IMR-90 (cell line): ENCODE results near the gene RBFOX1. TPM values are rescaled to one million over a fixed set of nuclear protein-coding genes. Genes with fewer than 3 reads are reported as not detected.

Experiments used
- ATAC-seq: fragments of 200-7000 bp; cut with Tn5 transposase; 2 replicates; pipeline ENCODE4 v1.9.1; 2020; ENCODE audit warnings: low read depth, mild to moderate bottlenecking, moderate library complexity
- BruUV-seq: library from RNA; stranded (reverse); fragments of 400-500 nt; replicated peaks from 2 replicates; lab custom pipeline; 2021; lab: Mats Ljungman, UMichigan
- CTCF ChIA-PET: fragments of 300-600 bp; formaldehyde crosslinking; extraction: SDS; loops from one replicate; lab custom pipeline; 2021; ENCODE audit warnings: antibody characterized with exemption; lab: Yijun Ruan, JAX
- POLR2A ChIA-PET: fragments of 300-600 bp; sonication (Branson Sonifier 250); formaldehyde crosslinking; loops from one replicate; lab custom pipeline; 2022; ENCODE audit warnings: antibody characterized with exemption; ENCODE audit not compliant: unreplicated experiment; lab: Charles Lee
- DNase-seq: peaks from one replicate; pipeline ENCODE4 v3.0.0; 2013
- H2AFZ ChIP-seq: replicated peaks from 2 replicates; pipeline ENCODE3; 2013; ENCODE audit warnings: low read length, mild to moderate bottlenecking; ENCODE audit not compliant: poor library complexity
- H2AK5ac ChIP-seq: 2 replicates; pipeline ENCODE4 v1.6.1; 2013; ENCODE audit warnings: low read depth, low read length, inconsistent platforms
- H2AK9ac ChIP-seq: replicated peaks from 2 replicates; pipeline ENCODE3; 2013; ENCODE audit warnings: mild to moderate bottlenecking, low read depth, low read length, moderate library complexity; ENCODE audit not compliant: poor library complexity
- H2BK120ac ChIP-seq: 2 replicates; pipeline ENCODE4 v1.6.1; 2013; ENCODE audit warnings: low read depth, low read length, inconsistent platforms
- H2BK15ac ChIP-seq: 3 replicates; pipeline ENCODE4 v1.6.1; 2013; ENCODE audit warnings: low read depth, low read length, inconsistent platforms
- H2BK20ac ChIP-seq: 2 replicates; pipeline ENCODE4 v1.6.1; 2013; ENCODE audit warnings: low read depth, mild to moderate bottlenecking, inconsistent platforms, low read length, moderate library complexity
- H2BK5ac ChIP-seq: 2 replicates; pipeline ENCODE4 v1.6.1; 2013; ENCODE audit warnings: mild to moderate bottlenecking, low read depth, low read length, inconsistent platforms; ENCODE audit not compliant: poor library complexity, severe bottlenecking
- H3K14ac ChIP-seq: replicated peaks from 2 replicates; pipeline ENCODE4 v1.6.1; 2013; ENCODE audit warnings: low read depth, low read length, inconsistent platforms
- H3K18ac ChIP-seq: 2 replicates; pipeline ENCODE4 v1.6.1; 2013; ENCODE audit warnings: low read depth, low read length, control low read depth
- H3K23ac ChIP-seq: 2 replicates; pipeline ENCODE4 v1.6.1; 2013; ENCODE audit warnings: low read depth, low read length, inconsistent platforms
- H3K27ac ChIP-seq: 2 replicates; pipeline ENCODE4 v1.5.1; 2013; ENCODE audit warnings: mild to moderate bottlenecking, control low read depth, low read length; ENCODE audit not compliant: insufficient read depth
- H3K27me3 ChIP-seq: 2 replicates; pipeline ENCODE4 v1.6.1; 2013; ENCODE audit warnings: low read length; ENCODE audit not compliant: control insufficient read depth, insufficient read depth
- H3K36me3 ChIP-seq: 2 replicates; pipeline ENCODE4 v1.6.1; 2013; ENCODE audit warnings: low read length, mixed read lengths; ENCODE audit not compliant: control insufficient read depth, insufficient read depth
- H3K4ac ChIP-seq: 2 replicates; pipeline ENCODE4 v1.6.1; 2013; ENCODE audit warnings: low read depth, low read length, inconsistent platforms
- H3K4me1 ChIP-seq: 2 replicates; pipeline ENCODE4 v1.6.1; 2013; ENCODE audit warnings: low read length, mixed read lengths; ENCODE audit not compliant: control insufficient read depth, insufficient read depth
- H3K4me2 ChIP-seq: 2 replicates; pipeline ENCODE4 v1.6.1; 2013; ENCODE audit warnings: low read depth, mild to moderate bottlenecking, control low read depth, low read length, moderate library complexity
- H3K4me3 ChIP-seq: 2 replicates; pipeline ENCODE4 v1.5.1; 2013; ENCODE audit warnings: low read depth, mild to moderate bottlenecking, control low read depth, low read length, moderate library complexity; ENCODE audit not compliant: insufficient read depth
- H3K56ac ChIP-seq: 2 replicates; pipeline ENCODE4 v1.6.1; 2013; ENCODE audit warnings: low read length, inconsistent platforms; ENCODE audit not compliant: insufficient read depth; ENCODE audit errors: extremely low read depth
- H3K79me1 ChIP-seq, 2 experiments: 2 replicates each; pipeline ENCODE4 v1.6.1; 2013; ENCODE audit warnings: low read length in 2 of 2, inconsistent platforms in 1 of 2, low read depth in 1 of 2
- H3K9ac ChIP-seq: 2 replicates; pipeline ENCODE4 v1.6.1; 2013; ENCODE audit warnings: low read depth, low read length, control low read depth
- H3K9me1 ChIP-seq: 2 replicates; pipeline ENCODE4 v1.6.1; 2013; ENCODE audit warnings: low read length, inconsistent platforms; ENCODE audit not compliant: insufficient read depth
- H3K9me3 ChIP-seq: 2 replicates; pipeline ENCODE4 v1.6.1; 2013; ENCODE audit warnings: low read length; ENCODE audit not compliant: control insufficient read depth, insufficient read depth
- H4K20me1 ChIP-seq: 2 replicates; pipeline ENCODE4 v1.6.1; 2013; ENCODE audit warnings: low read length, inconsistent platforms; ENCODE audit not compliant: insufficient read depth
- H4K5ac ChIP-seq: 2 replicates; pipeline ENCODE4 v1.6.1; 2013; ENCODE audit warnings: mild to moderate bottlenecking, low read depth, low read length, control low read depth
- H4K8ac ChIP-seq, 2 experiments: 2 replicates each; pipeline ENCODE4 v1.6.1; 2013; ENCODE audit warnings: low read depth in 2 of 2, low read length in 2 of 2, control low read depth in 1 of 2, inconsistent platforms in 1 of 2
- H4K91ac ChIP-seq: 2 replicates; pipeline ENCODE4 v1.6.1; 2013; ENCODE audit warnings: low read depth, low read length, inconsistent platforms; ENCODE audit not compliant: insufficient read depth
- CEBPB ChIP-seq: IDR thresholded peaks from 2 replicates; pipeline ENCODE4 v1.6.1; 2012; ENCODE audit warnings: low read depth, low read length, improper control_type of control experiment
- CHD1 ChIP-seq: IDR thresholded peaks from 2 replicates; pipeline ENCODE4 v1.6.1; 2012; ENCODE audit warnings: low read depth, low read length, improper control_type of control experiment
- POLR2A ChIP-seq: IDR thresholded peaks from 2 replicates; pipeline ENCODE4 v1.6.1; 2012; ENCODE audit warnings: mild to moderate bottlenecking, low read depth, low read length
- RFX5 ChIP-seq: IDR thresholded peaks from 2 replicates; pipeline ENCODE4 v1.8.0; 2012; ENCODE audit warnings: low read depth, mild to moderate bottlenecking, low read length, moderate library complexity
- WGBS, 2 experiments: methylation state at CpG; one replicate each; pipeline versions ENCODE4 v1.1.5 to v1.1.7; 2013; ENCODE audit warnings: missing lambda C conversion rate in 2 of 2; ENCODE audit not compliant: insufficient read length in 1 of 2; ENCODE audit errors: extremely low coverage in 2 of 2; 5-methylcytosine and 5-hydroxymethylcytosine counted together
- dilution Hi-C: fragments of 300-500 bp; cut with HindIII; formaldehyde crosslinking; loops from one replicate; pipeline ENCODE4 v1.14.3; 2018; ENCODE audit warnings: low sequenced_read_pairs; ENCODE audit not compliant: unreplicated experiment
- in situ Hi-C: fragments of 300-500 bp; cut with MboI; formaldehyde crosslinking; loops from 3 replicates; pipeline ENCODE4 v1.14.3; 2019; ENCODE audit warnings: low sequenced_read_pairs, inconsistent platforms, mixed read lengths
- intact Hi-C: fragments of 100-400 bp; cut with micrococcal nuclease; formaldehyde crosslinking; loops from 2 replicates; pipeline ENCODE4 v1.10.0; 2022
- polyA plus RNA-seq, 3 experiments: library from polyadenylated mRNA; depleted of rRNA; stranded (reverse); fragments of >200 nt; gene quantifications; 2 replicates each; pipeline ENCODE4 v1.2.3, GENCODE V29; 2012; ENCODE audit warnings: low replicate concordance in 1 of 3
- total RNA-seq: library from RNA; depleted of rRNA; stranded (reverse); fragments of >200 nt; gene quantifications from 2 replicates; pipeline ENCODE4 v1.2.3, GENCODE V29; 2012

RBFOX1 gene
- total and polyA plus RNA-seq, 2 of the 4 experiments (the other 2 are of a cell fraction): not detected

GRCh38 chr16:7390974-7391373 is 58.3 kb downstream of the RBFOX1 start:
- Histone ChIP-seq H3K36me3 (no peaks in the 10 kb centered on the region), H3K9ac (no peak overlapping the region), H2AFZ (no peak overlapping the region), H2AK5ac (no peak overlapping the region), H3K14ac (no peak overlapping the region), H2BK5ac (no peak overlapping the region), H3K56ac (no peak overlapping the region), H3K4me3 (no peak overlapping the region), H4K8ac (no peak overlapping the region), H3K9me1 (no peaks in the 10 kb centered on the region), H3K4ac (no peak overlapping the region), H2AK9ac (no peak overlapping the region), H3K9me3 (peaks cover 6% of the 10 kb centered on the region; the same call in 1 of the 2 replicates), H2BK120ac (no peak overlapping the region), H3K18ac (no peak overlapping the region), H4K91ac (no peak overlapping the region), H3K79me1 (no peaks in the 10 kb centered on the region), H3K23ac (no peak overlapping the region), H4K20me1 (no peaks in the 10 kb centered on the region), H3K4me2 (no peak overlapping the region), H2BK15ac (no peak overlapping the region), H4K5ac (no peak overlapping the region), H3K4me1 (no peaks in the 10 kb centered on the region), H3K27me3 (no peaks in the 10 kb centered on the region), H2BK20ac (no peak overlapping the region), H3K27ac (no peak overlapping the region)
- ChIA-PET POLR2A (no interaction called here), CTCF (no interaction called here)
- in situ Hi-C loops: no loop called here
- BruUV-seq: no TSS peak
- 17% methylated on average over 2 of the region's 5 CpGs; no CpG with 5 or more reads in 1 of the 2 experiments for WGBS, 2 experiments
- intact Hi-C loops: no loop called here
- DNase-seq: no peak
- dilution Hi-C loops: no loop called here
- ATAC-seq: no peak
- TF ChIP-seq POLR2A: no peak
- no peak for TF ChIP-seq RFX5
- TF ChIP-seq CEBPB: no peak
- TF ChIP-seq CHD1: no peak
